HepG2 (cell line): Measurements from ENCODE around the gene STX2. TPM values are rescaled to one million over a fixed set of nuclear protein-coding genes. Genes with fewer than 3 reads are reported as not detected.

ENCODE experiments used
- ATF7 ChIP-seq, 2 experiments: fragments of 450-650 bp in 1 of 2; sonication (generic) in 1 of 2; formaldehyde crosslinking in 1 of 2; IDR thresholded peaks; 2 replicates each; pipeline versions ENCODE4 v1.4.0 to v1.6.1; 2016 to 2020; ENCODE audit warnings: antibody characterized with exemption in 1 of 2, mild to moderate bottlenecking in 1 of 2, missing genetic modification reagents in 1 of 2
- CREB1 ChIP-seq, 2 experiments: fragments of 450-650 bp in 1 of 2; IDR thresholded peaks; 2 replicates each; pipeline ENCODE4 v1.6.1; 2016 to 2017; ENCODE audit warnings: control low read depth in 1 of 2, mild to moderate bottlenecking in 1 of 2, missing compliant biosample characterization in 1 of 2, missing genetic modification characterization in 1 of 2
- EHMT2 ChIP-seq: fragments of 200-600 bp; sonication (generic); IDR thresholded peaks from 2 replicates; pipeline ENCODE4 v1.7.0; 2017; ENCODE audit warnings: antibody characterized with exemption, low read depth, low read length, borderline replicate concordance
- HNF1B ChIP-seq: sonication (generic); formaldehyde crosslinking; IDR thresholded peaks from 2 replicates; pipeline ENCODE4 v1.5.1; 2020; ENCODE audit warnings: mild to moderate bottlenecking, moderate library complexity, missing genetic modification reagents
- HOXA3 ChIP-seq: sonication (generic); formaldehyde crosslinking; IDR thresholded peaks from 2 replicates; pipeline ENCODE4 v1.5.0; 2020; ENCODE audit warnings: missing genetic modification reagents
- IKZF4 ChIP-seq: sonication (generic); formaldehyde crosslinking; IDR thresholded peaks from 2 replicates; pipeline ENCODE4 v1.5.1; 2020; ENCODE audit warnings: borderline replicate concordance, mild to moderate bottlenecking, low read depth, missing genetic modification reagents; ENCODE audit errors: not compliant biosample characterization
- NFE2L2 ChIP-seq: fragments of 150-350 bp; IDR thresholded peaks from 2 replicates; pipeline ENCODE4 v1.6.1; 2014; ENCODE audit warnings: low read length
- NFIC ChIP-seq: IDR thresholded peaks from 2 replicates; pipeline ENCODE4 v1.6.1; 2012; ENCODE audit warnings: mild to moderate bottlenecking, low read length, inconsistent platforms
- NFRKB ChIP-seq: fragments of 450-650 bp; IDR thresholded peaks from 2 replicates; pipeline ENCODE4 v1.6.1; 2017
- RAD51 ChIP-seq: fragments of 450-650 bp; IDR thresholded peaks from 2 replicates; pipeline ENCODE4 v1.6.1; 2016; ENCODE audit warnings: borderline replicate concordance
- SIX4 ChIP-seq: sonication (generic); formaldehyde crosslinking; IDR thresholded peaks from 2 replicates; pipeline ENCODE4 v1.4.0; 2020; ENCODE audit warnings: missing genetic modification reagents
- SOX6 ChIP-seq, 2 experiments: fragments of 450-650 bp in 1 of 2; sonication (generic) in 1 of 2; formaldehyde crosslinking in 1 of 2; IDR thresholded peaks; 2 replicates each; pipeline versions ENCODE4 v1.4.0 to v1.6.1; 2017 to 2020; ENCODE audit warnings: antibody characterized with exemption in 1 of 2, mild to moderate bottlenecking in 1 of 2, missing genetic modification reagents in 1 of 2
- TFAP4 ChIP-seq: sonication (generic); IDR thresholded peaks from 2 replicates; pipeline ENCODE4 v1.6.1; 2016; ENCODE audit warnings: low read depth, borderline replicate concordance
- ZFX ChIP-seq: sonication (generic); formaldehyde crosslinking; IDR thresholded peaks from 2 replicates; pipeline ENCODE4 v1.4.0; 2020; ENCODE audit warnings: mild to moderate bottlenecking, low read depth, missing genetic modification reagents, moderate library complexity
- ZNF20 ChIP-seq: sonication (generic); formaldehyde crosslinking; IDR thresholded peaks from 2 replicates; pipeline ENCODE4 v1.4.0; 2020; ENCODE audit warnings: mild to moderate bottlenecking, moderate library complexity, missing genetic modification reagents
- ZNF44 ChIP-seq: sonication (generic); formaldehyde crosslinking; IDR thresholded peaks from 2 replicates; pipeline ENCODE4 v1.5.1; 2020; ENCODE audit warnings: mild to moderate bottlenecking, missing genetic modification reagents
- ZNF552 ChIP-seq: sonication (generic); formaldehyde crosslinking; IDR thresholded peaks from 2 replicates; pipeline ENCODE4 v1.9.0; 2022; ENCODE audit warnings: missing genetic modification reagents, mild to moderate bottlenecking, borderline replicate concordance
- ZNF672 ChIP-seq: sonication (generic); formaldehyde crosslinking; IDR thresholded peaks from 2 replicates; pipeline ENCODE4 v1.8.1; 2022; ENCODE audit warnings: missing genetic modification reagents
- ZNF800 ChIP-seq: sonication (generic); formaldehyde crosslinking; IDR thresholded peaks from 2 replicates; pipeline ENCODE4 v1.4.0; 2020; ENCODE audit warnings: missing genetic modification reagents
- ZSCAN9 ChIP-seq: IDR thresholded peaks from 2 replicates; pipeline ENCODE4 v1.6.1; 2016; ENCODE audit warnings: borderline replicate concordance
- polyA plus RNA-seq, 8 experiments: library from polyadenylated mRNA; depleted of rRNA in 3 of 8; stranded (reverse) in 7 of 8; unstranded in 1 of 8; fragments of >200 nt; fragmentation: Illumina TruSeq in 4 of 8; extraction: Trizol in 4 of 8; gene quantifications; 2 replicates each; pipeline versions ENCODE4 v1.2.1 to v1.2.3, GENCODE V29; 2011 to 2016; ENCODE audit warnings: low read depth in 4 of 8, missing spikeins in 1 of 8, mixed read lengths in 1 of 8; ENCODE audit not compliant: insufficient read depth in 1 of 8
- total RNA-seq, 5 experiments: library from RNA; depleted of rRNA; stranded (reverse); fragments of >200 nt; fragmentation: Illumina TruSeq; extraction: Trizol; gene quantifications; 2 replicates each; pipeline ENCODE4 v1.2.3, GENCODE V29; 2016; ENCODE audit warnings: low read depth in 1 of 5
- TF ChIP-seq, protein P1 (sequence below): sonication (generic); formaldehyde crosslinking; conservative IDR thresholded peaks from 2 replicates; pipeline ENCODE4 v1.8.0; 2022; ENCODE audit warnings: low read depth, missing genetic modification reagents
- TF ChIP-seq, protein P2 (sequence below): sonication (generic); formaldehyde crosslinking; IDR thresholded peaks from 2 replicates; pipeline ENCODE4 v1.4.0; 2020; ENCODE audit warnings: missing genetic modification reagents, borderline replicate concordance

STX2 gene
- total and polyA plus RNA-seq, 2 of the 13 experiments (the other 11 are each of a cell fraction or from before 2014, with no cell fraction given): 13.4 to 25.1 TPM

DNA sequence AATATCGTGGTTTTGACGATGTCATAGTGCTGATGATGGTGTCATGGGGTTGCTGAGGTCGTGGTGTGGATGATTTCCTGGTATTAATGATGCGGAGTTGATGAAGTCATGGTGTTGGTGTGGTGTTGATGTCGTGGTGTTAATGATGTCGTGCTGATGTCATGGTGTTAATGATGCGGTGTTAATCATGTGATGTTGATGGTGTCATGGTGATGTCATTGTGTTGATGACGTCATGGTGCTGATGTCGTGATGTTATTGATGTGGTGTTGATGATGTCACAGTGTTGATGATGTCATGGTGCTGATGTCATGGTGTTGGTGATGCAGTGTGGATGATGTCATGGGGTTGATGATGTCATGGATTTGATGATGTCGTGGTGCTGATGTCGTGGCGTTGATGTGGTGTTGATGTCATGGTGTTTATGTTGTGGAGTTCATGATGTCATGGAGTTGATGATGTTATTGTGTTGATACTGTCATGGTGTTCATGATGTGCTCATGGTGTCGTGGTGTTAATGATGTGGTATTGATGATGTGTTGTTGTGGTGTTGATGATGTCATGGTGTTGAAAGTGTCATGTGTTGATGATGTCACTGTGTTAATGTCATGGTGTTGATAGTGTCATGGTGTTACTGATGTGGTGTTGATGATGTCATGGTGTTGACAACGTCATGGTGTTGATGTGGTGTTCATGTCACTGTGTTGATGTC is 74.4 kb downstream of the STX2 start (continued):
- 0 out of 2 replicates have a peak, but pooled peaks have one; percentile 20 for TF ChIP-seq EHMT2
- TF ChIP-seq NFRKB: no peak
- TF ChIP-seq ZNF552 (CRISPR knock-in tag): no peak
- TF ChIP-seq SOX6 (IDR thresholded peaks at IDR 0.05): peak; percentile 7; the same call in 1 of the 2 replicates
- TF ChIP-seq SOX6 (CRISPR knock-in tag; IDR thresholded peaks at IDR 0.05): no peak
- 0 out of 2 replicates have a peak, but pooled peaks have one; percentile 28 for TF ChIP-seq ZNF672 (CRISPR knock-in tag)
- TF ChIP-seq CREB1 (IDR thresholded peaks at IDR 0.05): peak; percentile 99
- no peak for TF ChIP-seq CREB1 (CRISPR knock-in tag; IDR thresholded peaks at IDR 0.05)
- no peak for TF ChIP-seq ZNF20 (CRISPR knock-in tag)
- TF ChIP-seq, protein P1, sequence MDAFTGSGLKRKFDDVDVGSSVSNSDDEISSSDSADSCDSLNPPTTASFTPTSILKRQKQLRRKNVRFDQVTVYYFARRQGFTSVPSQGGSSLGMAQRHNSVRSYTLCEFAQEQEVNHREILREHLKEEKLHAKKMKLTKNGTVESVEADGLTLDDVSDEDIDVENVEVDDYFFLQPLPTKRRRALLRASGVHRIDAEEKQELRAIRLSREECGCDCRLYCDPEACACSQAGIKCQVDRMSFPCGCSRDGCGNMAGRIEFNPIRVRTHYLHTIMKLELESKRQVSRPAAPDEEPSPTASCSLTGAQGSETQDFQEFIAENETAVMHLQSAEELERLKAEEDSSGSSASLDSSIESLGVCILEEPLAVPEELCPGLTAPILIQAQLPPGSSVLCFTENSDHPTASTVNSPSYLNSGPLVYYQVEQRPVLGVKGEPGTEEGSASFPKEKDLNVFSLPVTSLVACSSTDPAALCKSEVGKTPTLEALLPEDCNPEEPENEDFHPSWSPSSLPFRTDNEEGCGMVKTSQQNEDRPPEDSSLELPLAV: no peak
- TF ChIP-seq ZNF44 (CRISPR knock-in tag): no peak
- peak; percentile 100 for TF ChIP-seq ATF7 (IDR thresholded peaks at IDR 0.05)
- no peak for TF ChIP-seq ATF7 (CRISPR knock-in tag; IDR thresholded peaks at IDR 0.05)
- no peak for TF ChIP-seq NFE2L2
- no peak for TF ChIP-seq TFAP4
- TF ChIP-seq ZFX (CRISPR knock-in tag): no peak
- TF ChIP-seq RAD51: peak; percentile 16; the same call in 1 of the 2 replicates
- no peak for TF ChIP-seq ZNF800 (CRISPR knock-in tag)
- TF ChIP-seq NFIC: no peak
- TF ChIP-seq HOXA3: peak; percentile 86
- no peak for TF ChIP-seq SIX4
- no peak for TF ChIP-seq HNF1B (CRISPR knock-in tag)
- TF ChIP-seq IKZF4 (CRISPR knock-in tag): no peak
- TF ChIP-seq, protein P2, sequence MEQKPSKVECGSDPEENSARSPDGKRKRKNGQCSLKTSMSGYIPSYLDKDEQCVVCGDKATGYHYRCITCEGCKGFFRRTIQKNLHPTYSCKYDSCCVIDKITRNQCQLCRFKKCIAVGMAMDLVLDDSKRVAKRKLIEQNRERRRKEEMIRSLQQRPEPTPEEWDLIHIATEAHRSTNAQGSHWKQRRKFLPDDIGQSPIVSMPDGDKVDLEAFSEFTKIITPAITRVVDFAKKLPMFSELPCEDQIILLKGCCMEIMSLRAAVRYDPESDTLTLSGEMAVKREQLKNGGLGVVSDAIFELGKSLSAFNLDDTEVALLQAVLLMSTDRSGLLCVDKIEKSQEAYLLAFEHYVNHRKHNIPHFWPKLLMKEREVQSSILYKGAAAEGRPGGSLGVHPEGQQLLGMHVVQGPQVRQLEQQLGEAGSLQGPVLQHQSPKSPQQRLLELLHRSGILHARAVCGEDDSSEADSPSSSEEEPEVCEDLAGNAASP (CRISPR knock-in tag): no peak
- no peak for TF ChIP-seq ZSCAN9 (CRISPR knock-in tag)
